MCF 10A (cell line): ENCODE data around the gene ZNF70. TPM values are rescaled to one million over a fixed set of nuclear protein-coding genes. Genes with fewer than 3 reads are reported as not detected.

Experiments
- BruUV-seq: library from RNA; stranded (reverse); fragments of 400-500 nt; replicated peaks from 2 replicates; lab custom pipeline; 2021; lab: Mats Ljungman, UMichigan
- CTCF ChIA-PET: fragments of 300-600 bp; sonication (Branson Sonifier 250); formaldehyde crosslinking; extraction: SDS; loops from one replicate; lab custom pipeline; 2021; ENCODE audit warnings: antibody characterized with exemption, inconsistent platforms; lab: Yijun Ruan, JAX
- POLR2A ChIA-PET: fragments of 300-600, 350-650 bp; sonication (Branson Sonifier 250); formaldehyde crosslinking; extraction: SDS; loops from one replicate; lab custom pipeline; 2020; ENCODE audit warnings: antibody characterized with exemption, inconsistent platforms; lab: Yijun Ruan, JAX
- DNase-seq: peaks from one replicate; pipeline ENCODE4 v3.0.0-alpha.2; 2018; ENCODE audit not compliant: unreplicated experiment
- H3K27ac Mint-ChIP-seq: one replicate; pipeline ENCODE4 v1.8.0; 2022; ENCODE audit warnings: mild to moderate bottlenecking, low read depth, mixed read lengths; ENCODE audit not compliant: unreplicated experiment
- H3K27me3 Mint-ChIP-seq: one replicate; pipeline ENCODE4 v1.8.0; 2022; ENCODE audit warnings: mixed read lengths; ENCODE audit not compliant: insufficient read depth, unreplicated experiment
- H3K36me3 Mint-ChIP-seq: one replicate; pipeline ENCODE4 v1.8.0; 2022; ENCODE audit warnings: mild to moderate bottlenecking, moderate library complexity, mixed read lengths; ENCODE audit not compliant: insufficient read depth, unreplicated experiment
- H3K4me1 Mint-ChIP-seq: one replicate; pipeline ENCODE4 v1.8.0; 2022; ENCODE audit warnings: mixed read lengths; ENCODE audit not compliant: insufficient read depth, unreplicated experiment
- H3K4me3 Mint-ChIP-seq: one replicate; pipeline ENCODE4 v1.8.0; 2022; ENCODE audit warnings: mild to moderate bottlenecking, moderate library complexity, mixed read lengths; ENCODE audit not compliant: unreplicated experiment
- H3K9me3 Mint-ChIP-seq: one replicate; pipeline ENCODE4 v1.8.0; 2022; ENCODE audit warnings: mixed read lengths; ENCODE audit not compliant: unreplicated experiment
- CTCF ChIP-seq: fragments of 200-600 bp; IDR thresholded peaks from one replicate; pipeline ENCODE4 v1.8.0; 2022; ENCODE audit warnings: antibody characterized with exemption, mild to moderate bottlenecking; ENCODE audit not compliant: unreplicated experiment
- intact Hi-C: fragments of 100-400 bp; cut with micrococcal nuclease; formaldehyde crosslinking; loops from 2 replicates; pipeline ENCODE4 v1.14.1; 2022
- total RNA-seq: library from RNA; stranded (reverse); gene quantifications from 2 replicates; pipeline ENCODE4 v1.2.3, GENCODE V29; 2022

Gene ZNF70
- total RNA-seq, 1 experiment from 2014 or later: 3.3 TPM

- ChIA-PET CTCF (interaction anchor here (0.7 kb wide), 1 partner anchor 85 kb away, joined by 3 read pairs; no protein-coding TSS in a partner anchor), POLR2A (interaction anchor here (1.1 kb wide), 1 partner anchor 14 kb away, joined by 3 read pairs; the partner anchor contains the start of gene ZNF70)
- H3K36me3 Mint-ChIP-seq: no peaks in the 10 kb centered on the region
- intact Hi-C loops: loop anchor here (5.0 kb wide), 2 partner anchors 82 to 223 kb away; no protein-coding TSS in a partner anchor
- peaks cover 9% of the 10 kb centered on the region for H3K4me1 Mint-ChIP-seq
- BruUV-seq: no TSS peak
- H3K27me3 Mint-ChIP-seq: no peaks in the 10 kb centered on the region
- H3K9me3 Mint-ChIP-seq: no peaks in the 10 kb centered on the region
- no peak overlapping the region for H3K27ac Mint-ChIP-seq
- TF ChIP-seq CTCF: no peak
- DNase-seq: no peak
- H3K4me3 Mint-ChIP-seq: no peak overlapping the region
These were observed 14.3 kb upstream of the ZNF70 start for GRCh38 chr22:23764899-23765881.

GRCh38 chr22:23763954-23764353, 13.0 kb upstream of the ZNF70 start:
- intact Hi-C loops: no loop called here
- CTCF ChIA-PET: no interaction called here
- no peak for TF ChIP-seq CTCF
- Mint-ChIP-seq H3K27me3 (no peaks in the 10 kb centered on the region), H3K4me3 (no peak overlapping the region), H3K9me3 (no peaks in the 10 kb centered on the region), H3K27ac (no peak overlapping the region), H3K36me3 (no peaks in the 10 kb centered on the region), H3K4me1 (peaks cover 9% of the 10 kb centered on the region)
- POLR2A ChIA-PET: no interaction called here
- no TSS peak for BruUV-seq
- DNase-seq: no peak

GRCh38 chr22:23763579-23763945, 12.7 kb upstream of the ZNF70 start:
- Mint-ChIP-seq H3K4me1 (peaks cover 9% of the 10 kb centered on the region), H3K9me3 (no peaks in the 10 kb centered on the region), H3K36me3 (no peaks in the 10 kb centered on the region), H3K27ac (no peak overlapping the region), H3K4me3 (no peak overlapping the region), H3K27me3 (no peaks in the 10 kb centered on the region)
- no peak for DNase-seq
- intact Hi-C loops: no loop called here
- TF ChIP-seq CTCF: no peak
- ChIA-PET POLR2A (no interaction called here), CTCF (no interaction called here)
- BruUV-seq: no TSS peak

GRCh38 chr22:23762842-23763578, 12.1 kb upstream of the ZNF70 start, which contains the start of gene C22orf15:
C22orf15 (plus strand) TSS chr22:23762990; CDS start chr22:23763307, 317 bp downstream.
- DNase-seq: no peak
- ChIA-PET CTCF (no interaction called here), POLR2A (interaction anchor here (0.6 kb wide), 1 partner anchor 148 kb away, joined by 3 read pairs; no protein-coding TSS in a partner anchor)
- H3K27ac Mint-ChIP-seq: no peak within 1 kb of the TSS
- H3K27me3 Mint-ChIP-seq: no peaks in the 10 kb centered on the region
- H3K4me1 Mint-ChIP-seq: peaks cover 9% of the 10 kb centered on the region
- TF ChIP-seq CTCF: no peak
- H3K36me3 Mint-ChIP-seq: no peaks in the 10 kb centered on the region
- no TSS peak for BruUV-seq
- H3K4me3 Mint-ChIP-seq: no peak within 1 kb of the TSS
- no peaks in the 10 kb centered on the region for H3K9me3 Mint-ChIP-seq
- intact Hi-C loops: no loop called here
